K562 (cell line): ENCODE data around the gene MPV17L2. TPM values are rescaled to one million over a fixed set of nuclear protein-coding genes. Genes with fewer than 3 reads are reported as not detected.

ENCODE experiments used
- CREB1 ChIP-seq, 2 experiments: sonication (generic) in 1 of 2; formaldehyde crosslinking in 1 of 2; IDR thresholded peaks; 2 replicates each; pipeline versions ENCODE4 v1.6.1 to v1.8.0; 2012 to 2022; ENCODE audit warnings: inconsistent platforms in 1 of 2, mild to moderate bottlenecking in 1 of 2, missing genetic modification reagents in 1 of 2, moderate library complexity in 1 of 2
- CREB3 ChIP-seq: fragments of 450-650 bp; conservative IDR thresholded peaks from 2 replicates; pipeline ENCODE4 v1.6.1; 2016; ENCODE audit warnings: missing genetic modification characterization, low read depth, mild to moderate bottlenecking, missing compliant biosample characterization, moderate library complexity
- DACH1 ChIP-seq: fragments of 450-650 bp; IDR thresholded peaks from 2 replicates; pipeline ENCODE4 v1.6.1; 2018; ENCODE audit not compliant: partially characterized antibody
- DPF2 ChIP-seq: fragments of 450-650 bp; IDR thresholded peaks from 2 replicates; pipeline ENCODE4 v1.6.1; 2016
- FIP1L1 ChIP-seq: fragments of 200-400 bp; formaldehyde crosslinking; IDR thresholded peaks from 2 replicates; pipeline ENCODE4 v1.6.1; 2018; ENCODE audit warnings: mild to moderate bottlenecking, low read depth, low read length; ENCODE audit not compliant: poor library complexity, severe bottlenecking
- HSF4 ChIP-seq: fragments of 250-450 bp; sonication (Bioruptor Pico); IDR thresholded peaks from 2 replicates; pipeline ENCODE4 v2.1.2; 2022; ENCODE audit warnings: mild to moderate bottlenecking, moderate library complexity, borderline replicate concordance
- NBN ChIP-seq: fragments of 450-650 bp; IDR thresholded peaks from 2 replicates; pipeline ENCODE4 v1.6.1; 2016; ENCODE audit warnings: low read depth, mild to moderate bottlenecking
- NONO ChIP-seq, 2 experiments: fragments of 200-400 bp in 1 of 2; fragments of 450-650 bp in 1 of 2; formaldehyde crosslinking in 1 of 2; IDR thresholded peaks; 2 replicates each; pipeline ENCODE4 v1.6.1; 2017; ENCODE audit warnings: low read depth in 2 of 2, mild to moderate bottlenecking in 2 of 2, moderate library complexity in 2 of 2, low read length in 1 of 2
- PRPF4 ChIP-seq: fragments of 200-400 bp; formaldehyde crosslinking; IDR thresholded peaks from one replicate; pipeline ENCODE4 v1.6.1; 2017; ENCODE audit warnings: low read length, low read depth, mild to moderate bottlenecking; ENCODE audit not compliant: insufficient read depth, poor library complexity, severe bottlenecking
- RBFOX2 ChIP-seq: fragments of 200-400 bp; formaldehyde crosslinking; IDR thresholded peaks from 2 replicates; pipeline ENCODE4 v1.6.1; 2017; ENCODE audit warnings: low read depth, mild to moderate bottlenecking, low read length, moderate library complexity
- RBM15 ChIP-seq: fragments of 200-400 bp; formaldehyde crosslinking; IDR thresholded peaks from 2 replicates; pipeline ENCODE4 v1.6.1; 2018; ENCODE audit warnings: mild to moderate bottlenecking, low read length, moderate library complexity; ENCODE audit not compliant: insufficient read depth
- TRIM24 ChIP-seq, 2 experiments: fragments of 450-650 bp; IDR thresholded peaks; 2 replicates each; pipeline ENCODE4 v1.6.1; 2016
- ZNF395 ChIP-seq: fragments of 200-800 bp; sonication (Bioruptor generic); IDR thresholded peaks from 2 replicates; pipeline ENCODE4 v1.6.1; 2017; ENCODE audit warnings: missing genetic modification characterization, missing compliant biosample characterization
- polyA plus RNA-seq, 8 experiments: library from polyadenylated mRNA; depleted of rRNA in 4 of 8; stranded (reverse) in 5 of 8; unstranded in 3 of 8; fragments of >200 nt; fragmentation: Nextera tagmentation in 2 of 8; fragmentation: Illumina TruSeq in 1 of 8; extraction: Ambion mirVana in 2 of 8; extraction: Trizol in 1 of 8; gene quantifications; 2 replicates each; pipeline versions ENCODE4 v1.2.1 to v1.2.3, GENCODE V29; 2011 to 2014; ENCODE audit warnings: inconsistent platforms in 1 of 8, missing spikeins in 1 of 8
- total RNA-seq, 7 experiments: library from RNA; depleted of rRNA in 6 of 7; stranded (reverse); fragments of >200 nt in 6 of 7; fragmentation: Illumina TruSeq in 2 of 7; extraction: Trizol in 2 of 7; gene quantifications; 2 replicates each; pipeline versions ENCODE4 v1.2.1 to v1.2.3, GENCODE V29; 2011 to 2021; ENCODE audit warnings: low replicate concordance in 1 of 7
- TF ChIP-seq, protein P1 (sequence below), 2 experiments: fragments of 450-650 bp; IDR thresholded peaks; 2 replicates each; pipeline ENCODE4 v1.6.1; 2018; ENCODE audit warnings: mild to moderate bottlenecking in 2 of 2, low read depth in 1 of 2; ENCODE audit not compliant: partially characterized antibody in 2 of 2
- TF ChIP-seq, protein P2 (sequence below): sonication (generic); formaldehyde crosslinking; IDR thresholded peaks from 2 replicates; pipeline ENCODE4 v1.8.1; 2023; ENCODE audit warnings: mild to moderate bottlenecking, missing genetic modification reagents

Gene MPV17L2
- total and polyA plus RNA-seq, 9 of the 15 experiments (the other 6 are each of a cell fraction or from before 2014, with no cell fraction given), result 10.6 to 60.2 (median 28.5) TPM

DNA sequence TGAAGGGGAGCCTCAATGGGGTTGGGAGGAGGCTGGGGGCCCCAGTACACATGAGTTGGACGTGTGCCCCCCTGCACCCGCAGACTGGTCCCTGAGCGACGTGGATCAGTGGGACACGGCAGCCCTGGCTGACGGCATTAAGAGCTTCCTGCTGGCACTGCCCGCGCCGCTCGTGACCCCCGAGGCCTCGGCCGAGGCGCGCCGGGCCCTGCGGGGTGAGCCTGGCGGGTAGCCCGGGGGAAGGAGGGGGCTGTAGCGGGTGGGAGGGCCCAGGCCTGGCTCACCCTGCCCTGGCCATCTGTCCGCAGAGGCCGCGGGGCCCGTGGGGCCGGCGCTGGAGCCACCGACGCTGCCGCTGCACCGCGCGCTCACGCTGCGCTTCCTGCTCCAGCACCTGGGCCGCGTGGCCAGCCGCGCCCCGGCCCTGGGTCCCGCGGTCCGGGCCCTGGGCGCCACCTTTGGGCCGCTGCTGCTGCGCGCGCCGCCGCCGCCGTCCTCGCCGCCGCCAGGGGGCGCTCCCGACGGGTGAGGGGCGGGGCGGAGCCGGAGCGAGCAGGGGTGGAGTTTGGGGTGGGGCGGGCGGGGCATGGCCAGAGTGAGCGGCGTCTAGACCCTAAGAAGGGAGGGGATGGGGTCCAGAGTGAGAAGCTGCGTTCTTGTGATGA lies 31.9 kb upstream of the MPV17L2 start (continued):
- TF ChIP-seq NBN, result no peak
- no peak for TF ChIP-seq ZNF395 (CRISPR knock-in tag)
- TF ChIP-seq RBFOX2, result peak; percentile 45
- TF ChIP-seq TRIM24 (IDR thresholded peaks at IDR 0.05), result no peak
- TF ChIP-seq CREB3 (tag), result no peak
- no peak for TF ChIP-seq RBM15
- 0 out of 4 replicates have a peak, but pooled peaks of 1 of the 2 experiments have one; percentile 11 for TF ChIP-seq NONO (IDR thresholded peaks at IDR 0.05; ENCODE audit: low read depth in 2 of 2, low read length in 1 of 2)
- TF ChIP-seq, protein P1, sequence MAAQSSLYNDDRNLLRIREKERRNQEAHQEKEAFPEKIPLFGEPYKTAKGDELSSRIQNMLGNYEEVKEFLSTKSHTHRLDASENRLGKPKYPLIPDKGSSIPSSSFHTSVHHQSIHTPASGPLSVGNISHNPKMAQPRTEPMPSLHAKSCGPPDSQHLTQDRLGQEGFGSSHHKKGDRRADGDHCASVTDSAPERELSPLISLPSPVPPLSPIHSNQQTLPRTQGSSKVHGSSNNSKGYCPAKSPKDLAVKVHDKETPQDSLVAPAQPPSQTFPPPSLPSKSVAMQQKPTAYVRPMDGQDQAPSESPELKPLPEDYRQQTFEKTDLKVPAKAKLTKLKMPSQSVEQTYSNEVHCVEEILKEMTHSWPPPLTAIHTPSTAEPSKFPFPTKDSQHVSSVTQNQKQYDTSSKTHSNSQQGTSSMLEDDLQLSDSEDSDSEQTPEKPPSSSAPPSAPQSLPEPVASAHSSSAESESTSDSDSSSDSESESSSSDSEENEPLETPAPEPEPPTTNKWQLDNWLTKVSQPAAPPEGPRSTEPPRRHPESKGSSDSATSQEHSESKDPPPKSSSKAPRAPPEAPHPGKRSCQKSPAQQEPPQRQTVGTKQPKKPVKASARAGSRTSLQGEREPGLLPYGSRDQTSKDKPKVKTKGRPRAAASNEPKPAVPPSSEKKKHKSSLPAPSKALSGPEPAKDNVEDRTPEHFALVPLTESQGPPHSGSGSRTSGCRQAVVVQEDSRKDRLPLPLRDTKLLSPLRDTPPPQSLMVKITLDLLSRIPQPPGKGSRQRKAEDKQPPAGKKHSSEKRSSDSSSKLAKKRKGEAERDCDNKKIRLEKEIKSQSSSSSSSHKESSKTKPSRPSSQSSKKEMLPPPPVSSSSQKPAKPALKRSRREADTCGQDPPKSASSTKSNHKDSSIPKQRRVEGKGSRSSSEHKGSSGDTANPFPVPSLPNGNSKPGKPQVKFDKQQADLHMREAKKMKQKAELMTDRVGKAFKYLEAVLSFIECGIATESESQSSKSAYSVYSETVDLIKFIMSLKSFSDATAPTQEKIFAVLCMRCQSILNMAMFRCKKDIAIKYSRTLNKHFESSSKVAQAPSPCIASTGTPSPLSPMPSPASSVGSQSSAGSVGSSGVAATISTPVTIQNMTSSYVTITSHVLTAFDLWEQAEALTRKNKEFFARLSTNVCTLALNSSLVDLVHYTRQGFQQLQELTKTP (IDR thresholded peaks at IDR 0.05; ENCODE audit: low read depth in 1 of 2, partially characterized antibody in 2 of 2), result no peak
- TF ChIP-seq DACH1, result no peak
- no peak for TF ChIP-seq HSF4 (CRISPR knock-in tag)
- no peak for TF ChIP-seq DPF2
- TF ChIP-seq FIP1L1, result peak; percentile 44
- no peak for TF ChIP-seq CREB1 (IDR thresholded peaks at IDR 0.05)
- no peak for TF ChIP-seq CREB1 (CRISPR knock-in tag; IDR thresholded peaks at IDR 0.05)
- no peak for TF ChIP-seq PRPF4
- TF ChIP-seq, protein P2, sequence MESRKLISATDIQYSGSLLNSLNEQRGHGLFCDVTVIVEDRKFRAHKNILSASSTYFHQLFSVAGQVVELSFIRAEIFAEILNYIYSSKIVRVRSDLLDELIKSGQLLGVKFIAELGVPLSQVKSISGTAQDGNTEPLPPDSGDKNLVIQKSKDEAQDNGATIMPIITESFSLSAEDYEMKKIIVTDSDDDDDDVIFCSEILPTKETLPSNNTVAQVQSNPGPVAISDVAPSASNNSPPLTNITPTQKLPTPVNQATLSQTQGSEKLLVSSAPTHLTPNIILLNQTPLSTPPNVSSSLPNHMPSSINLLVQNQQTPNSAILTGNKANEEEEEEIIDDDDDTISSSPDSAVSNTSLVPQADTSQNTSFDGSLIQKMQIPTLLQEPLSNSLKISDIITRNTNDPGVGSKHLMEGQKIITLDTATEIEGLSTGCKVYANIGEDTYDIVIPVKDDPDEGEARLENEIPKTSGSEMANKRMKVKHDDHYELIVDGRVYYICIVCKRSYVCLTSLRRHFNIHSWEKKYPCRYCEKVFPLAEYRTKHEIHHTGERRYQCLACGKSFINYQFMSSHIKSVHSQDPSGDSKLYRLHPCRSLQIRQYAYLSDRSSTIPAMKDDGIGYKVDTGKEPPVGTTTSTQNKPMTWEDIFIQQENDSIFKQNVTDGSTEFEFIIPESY (CRISPR knock-in tag), result 0 out of 2 replicates have a peak, but pooled peaks have one; percentile 16
